GM21390 (cell line): ENCODE results near the gene PHF12.
A peak's percentile ranks its signal among the peaks of the same experiment; 100 is the strongest.

Source experiments
- ATAC-seq: cut with Tn5 transposase; IDR thresholded peaks from one replicate; pipeline ENCODE4 v1.9.1; 2021; ENCODE audit not compliant: unreplicated experiment

The PHF12 gene

DNA sequence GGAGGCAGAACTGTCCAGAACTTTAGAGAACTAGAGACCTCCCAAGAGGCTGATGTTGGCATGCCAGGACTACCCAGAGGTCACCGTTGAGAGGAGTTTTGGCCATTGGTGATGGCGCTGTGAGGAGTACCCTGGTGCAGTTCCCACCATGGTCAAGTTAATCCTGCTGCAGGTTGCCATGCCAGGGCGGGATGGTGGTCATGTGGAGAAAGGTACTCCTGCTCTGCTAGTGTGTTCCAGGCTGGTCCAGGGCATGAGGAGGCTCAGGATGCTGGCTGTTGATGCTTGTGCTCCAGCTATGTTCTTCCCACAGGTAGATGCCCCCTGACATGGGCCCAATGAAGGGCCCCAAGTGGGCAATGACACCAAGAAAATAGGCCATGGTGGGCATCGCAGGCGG is 4.1 kb upstream of the PHF12 start:
- ATAC-seq = no peak

DNA sequence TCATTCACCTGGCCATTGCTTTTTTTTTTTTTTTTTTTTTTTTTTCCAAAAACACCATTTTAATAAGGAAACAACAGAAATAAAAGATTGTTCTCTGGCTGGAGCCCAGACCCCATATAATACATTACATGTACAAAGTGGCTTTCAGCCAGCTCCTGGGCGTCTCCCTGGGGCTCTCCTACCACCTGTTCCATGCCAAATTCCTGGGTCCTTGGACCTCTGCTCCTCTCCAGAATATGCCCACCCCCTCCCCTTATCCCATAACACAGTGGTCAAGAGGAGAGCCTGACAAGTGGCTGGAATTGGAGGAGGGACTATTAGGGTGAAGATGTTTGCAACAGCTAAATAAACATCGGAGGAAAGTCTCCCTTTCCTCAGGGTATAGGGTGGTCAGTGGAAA is 3.6 kb upstream of the PHF12 start:
- no peak for ATAC-seq

DNA sequence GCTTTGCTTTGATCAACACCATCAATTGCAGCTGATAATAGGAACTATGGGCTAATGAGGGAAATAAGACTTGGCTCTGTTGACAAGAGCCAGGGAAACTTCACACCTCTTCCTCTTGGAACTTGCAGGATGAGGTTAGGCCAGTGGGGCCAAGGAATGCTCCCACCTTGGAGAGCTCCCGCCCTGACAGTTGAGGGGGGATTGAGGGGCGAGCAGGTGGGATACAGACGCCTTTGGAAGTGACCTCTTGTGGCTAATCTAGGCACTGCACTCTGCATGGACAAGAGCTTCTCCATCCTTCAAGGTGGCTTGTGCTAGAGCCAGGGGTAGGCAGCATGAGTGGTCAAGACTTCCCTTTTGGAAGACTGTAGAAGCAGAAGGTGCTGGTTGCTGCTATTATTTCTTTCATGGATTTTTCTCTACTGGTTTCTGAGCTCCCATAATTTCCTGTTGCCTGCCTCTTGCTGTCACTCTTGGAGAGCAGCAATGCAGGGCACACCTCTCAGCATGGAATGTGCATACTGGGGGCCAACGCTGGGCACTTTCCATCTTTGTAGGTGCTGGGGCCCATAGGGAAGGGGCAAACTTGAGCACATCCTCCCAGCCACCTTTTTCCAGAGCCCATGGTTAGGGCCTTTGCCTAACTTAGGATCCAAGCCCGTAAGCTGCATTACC is 2.3 kb upstream of the PHF12 start:
- ATAC-seq = no peak

DNA sequence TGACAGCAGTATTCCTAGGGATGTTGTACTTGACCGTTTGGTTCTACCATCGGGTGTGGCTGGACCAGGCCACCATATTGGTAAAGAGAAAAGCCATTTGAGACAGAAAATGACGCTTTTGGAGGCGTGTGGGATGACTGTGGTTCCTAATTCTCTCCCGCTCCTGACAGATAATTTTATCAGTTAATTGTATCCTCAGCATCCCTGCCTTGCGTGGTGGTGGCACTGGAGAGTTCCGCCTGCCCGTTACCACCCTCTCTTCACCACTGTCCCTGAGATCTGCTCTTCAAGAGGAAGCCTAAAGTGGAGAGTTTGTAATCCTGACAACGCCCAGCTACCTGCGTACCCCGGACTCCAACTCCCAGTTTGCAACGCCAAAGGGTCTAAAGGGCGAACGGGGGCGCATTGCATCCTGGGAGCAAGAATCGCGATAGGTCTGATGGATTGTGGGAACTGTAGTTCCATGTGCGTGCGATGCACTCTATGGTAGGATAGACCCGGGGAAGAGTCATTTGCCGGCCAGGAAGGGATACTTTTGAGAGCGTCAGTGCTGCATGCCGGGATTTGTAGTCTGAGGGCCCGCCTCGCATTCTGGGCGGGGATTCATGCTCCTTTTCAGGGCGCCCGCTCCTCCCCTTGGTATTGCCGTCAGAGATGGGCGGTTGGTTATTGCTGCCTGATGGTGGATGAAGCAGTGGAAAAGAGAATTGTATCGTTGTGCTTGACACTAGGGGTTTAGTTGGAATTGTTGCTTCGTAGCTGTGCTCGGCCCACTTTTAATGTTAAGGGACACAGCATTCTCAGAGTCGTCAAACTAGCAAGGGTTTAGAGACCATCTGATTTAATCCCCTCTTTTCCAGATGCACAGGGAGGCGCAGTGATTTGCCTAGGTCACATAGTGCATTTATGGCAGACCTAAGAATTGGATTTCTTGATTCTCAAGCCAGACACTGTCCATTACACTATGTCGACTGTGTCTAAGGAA is 965 bp upstream of the PHF12 start:
- ATAC-seq = peak; percentile 59

DNA sequence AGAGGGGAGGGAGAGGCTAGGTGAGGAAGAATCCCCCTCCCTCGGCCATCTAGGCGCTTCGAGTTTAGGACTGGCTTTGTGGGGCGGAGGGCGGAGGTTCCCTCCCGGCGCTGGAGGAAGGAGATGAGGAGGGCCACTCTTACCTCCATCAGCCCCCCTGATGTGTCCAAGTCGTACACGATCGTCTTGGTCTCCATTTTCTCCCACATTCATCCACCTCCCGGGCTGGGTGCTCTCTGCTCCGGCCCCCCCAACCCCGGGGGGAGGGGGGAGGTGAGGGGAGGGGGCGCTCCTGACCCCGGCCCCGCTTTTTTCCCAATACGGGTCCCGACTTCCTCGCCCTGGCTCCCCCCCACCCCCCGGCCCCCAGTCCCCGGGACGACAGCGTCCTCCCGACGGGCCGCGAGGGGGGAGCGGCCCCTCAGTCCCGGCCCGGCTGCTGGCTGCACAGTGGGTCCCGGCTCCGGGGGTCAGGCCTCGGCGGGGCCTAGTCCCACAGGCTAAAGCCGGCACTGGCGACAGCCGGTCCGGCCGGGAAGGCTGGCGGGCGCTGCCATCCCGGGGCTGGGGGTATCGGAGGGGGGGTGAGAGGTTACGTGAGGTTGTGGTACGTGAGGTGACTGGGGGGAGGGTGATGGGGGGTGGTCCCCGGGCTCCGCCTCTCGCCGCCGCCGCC is 428 bp downstream of the PHF12 start:
- ATAC-seq = no peak

DNA sequence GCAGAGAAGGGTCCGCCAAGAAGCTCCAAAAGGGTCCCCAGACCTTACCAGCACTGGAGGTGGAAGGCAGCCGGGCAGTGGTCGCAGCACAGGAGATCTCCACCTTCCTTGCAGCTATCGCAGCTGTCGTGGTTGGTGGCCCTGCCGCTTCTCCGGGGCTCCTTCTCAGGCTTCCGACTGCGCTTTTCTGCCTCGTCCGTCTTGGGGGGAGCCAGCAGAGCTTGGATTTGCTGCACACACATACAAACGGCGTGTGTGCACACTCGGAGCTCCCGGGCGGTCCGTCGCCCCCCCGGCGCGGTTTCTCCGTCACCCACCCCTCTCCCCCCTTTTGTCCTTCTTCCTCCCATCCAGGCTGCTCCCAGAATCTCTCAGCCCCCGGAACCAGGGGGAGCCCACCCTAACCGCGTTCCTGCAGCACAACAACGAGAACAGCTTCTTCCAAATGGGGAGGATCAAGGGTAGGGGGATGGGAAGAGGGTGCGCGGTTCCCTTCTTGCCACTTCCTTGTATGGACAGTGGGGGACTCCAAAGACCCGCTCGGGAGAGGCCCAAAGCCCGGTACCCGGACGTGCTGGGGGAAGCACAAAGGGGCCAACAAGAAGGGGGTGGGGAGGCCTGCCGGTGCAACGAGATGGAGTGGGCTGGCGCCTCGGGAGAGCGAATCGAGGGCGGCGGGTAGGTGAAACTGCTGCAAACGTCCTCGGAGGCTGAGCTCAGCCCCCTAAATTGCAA is 1.1 kb downstream of the PHF12 start:
- no peak for ATAC-seq

DNA sequence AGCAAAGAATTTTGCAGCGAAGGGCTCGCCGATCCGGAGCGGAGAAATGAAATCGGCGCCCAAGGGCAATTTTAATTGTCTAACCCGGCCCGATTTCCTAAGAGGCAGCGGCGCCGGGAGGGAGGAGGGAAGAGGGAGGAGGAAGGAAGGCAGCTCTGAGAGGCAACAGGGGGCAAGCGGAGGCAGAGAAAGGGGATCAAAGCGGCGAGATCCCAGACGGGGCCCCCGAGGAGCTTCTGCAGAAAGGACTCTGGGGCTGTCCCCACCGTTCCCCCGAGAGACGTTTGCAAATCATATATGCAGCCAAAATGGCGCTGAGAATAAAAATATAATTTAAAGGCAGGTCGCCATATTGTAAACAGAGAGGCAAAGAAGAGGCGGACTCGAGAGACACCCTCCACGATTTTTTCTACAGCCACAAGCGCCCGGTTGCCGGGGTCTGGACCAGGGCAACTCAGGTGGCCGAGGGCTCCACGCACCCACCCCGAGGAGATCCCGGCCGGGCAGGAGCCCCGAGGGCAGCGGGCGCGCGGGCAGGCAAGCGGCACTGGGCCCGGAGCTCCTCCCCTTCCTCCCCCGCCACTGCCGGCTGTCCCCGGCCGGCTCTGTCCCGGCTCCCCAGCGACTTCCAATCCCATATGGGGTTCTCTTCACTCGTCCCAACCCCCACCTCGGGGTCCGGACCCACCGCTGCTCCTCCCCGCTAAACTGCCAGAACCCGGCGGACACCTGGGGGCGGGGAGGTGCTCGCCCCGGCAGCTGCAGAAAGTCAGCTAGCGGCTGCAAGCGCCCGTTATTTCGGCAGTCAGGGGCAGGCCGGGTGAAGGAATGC is 1.9 kb downstream of the PHF12 start:
- no peak for ATAC-seq

DNA sequence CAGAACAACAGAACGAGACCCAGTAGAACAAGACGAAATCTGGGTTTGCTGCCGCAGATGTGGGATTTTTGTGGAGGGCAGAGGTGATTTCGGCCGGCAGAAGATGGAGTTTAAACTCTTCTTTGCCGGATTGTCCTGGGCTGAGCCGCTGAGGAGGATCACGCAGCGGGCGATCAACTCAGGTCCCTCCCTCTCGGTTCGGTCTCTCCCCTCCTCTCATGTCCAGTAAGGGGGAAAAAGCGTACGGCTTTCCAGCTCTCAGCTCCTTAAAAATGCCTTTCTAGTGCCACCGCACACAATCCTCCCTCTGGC is 2.5 kb downstream of the PHF12 start:
- no peak for ATAC-seq

DNA sequence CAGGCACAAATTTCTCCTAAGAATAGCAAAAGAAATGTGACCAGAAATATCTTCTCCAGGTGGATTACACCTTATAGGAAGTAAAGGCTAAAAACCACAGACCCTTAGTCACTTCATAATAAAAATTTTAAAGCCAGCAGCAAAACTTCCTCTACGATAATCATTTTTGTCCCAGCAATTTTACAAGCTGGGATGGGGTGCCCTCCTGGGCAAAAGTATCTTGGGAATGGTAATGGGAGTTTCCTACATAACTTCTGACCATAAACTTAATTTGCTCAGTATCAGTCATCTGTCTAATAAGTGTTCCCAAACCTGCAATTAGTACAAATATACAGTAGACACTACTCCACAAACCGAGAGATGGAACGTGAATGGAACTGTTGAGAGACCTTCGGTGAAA is 3.0 kb downstream of the PHF12 start:
- ATAC-seq = no peak

DNA sequence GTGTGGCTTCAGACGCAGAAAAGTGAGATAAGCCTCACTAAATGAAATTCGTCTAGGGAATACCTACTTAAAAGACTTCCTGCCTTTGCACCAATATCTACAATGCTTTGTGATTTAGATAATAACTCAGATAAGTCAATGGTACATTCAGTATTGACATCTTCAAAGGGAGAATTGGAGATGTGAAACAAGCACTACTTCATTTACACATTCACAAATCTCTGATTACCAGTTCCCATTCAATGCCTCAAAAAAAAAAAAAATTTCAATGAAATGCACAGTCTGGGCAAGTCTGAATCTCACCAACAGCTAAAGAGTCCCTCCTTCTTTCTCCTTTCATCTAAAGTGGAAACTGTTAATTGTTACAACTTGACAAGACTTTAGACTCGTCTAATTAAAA is 3.7 kb downstream of the PHF12 start:
- ATAC-seq = no peak

DNA sequence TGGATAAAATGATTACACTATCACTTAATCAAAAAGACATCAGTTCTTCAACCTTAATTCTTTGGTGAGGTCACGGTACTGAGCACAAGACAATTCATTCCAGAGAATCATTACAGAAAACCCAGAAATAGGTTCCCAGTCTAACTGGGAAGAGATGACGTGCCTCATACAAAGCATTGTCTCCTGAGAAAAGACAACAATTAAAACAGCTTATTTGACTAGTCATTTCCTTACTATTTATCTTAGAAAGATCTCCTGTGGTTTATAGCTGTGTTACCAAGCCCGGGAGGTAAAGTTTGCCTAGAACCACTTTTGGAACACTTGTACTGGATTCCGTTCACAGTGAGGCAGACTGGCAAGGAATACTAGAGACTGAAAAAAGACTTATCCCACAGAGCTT is 5.1 kb downstream of the PHF12 start:
- no peak for ATAC-seq

DNA sequence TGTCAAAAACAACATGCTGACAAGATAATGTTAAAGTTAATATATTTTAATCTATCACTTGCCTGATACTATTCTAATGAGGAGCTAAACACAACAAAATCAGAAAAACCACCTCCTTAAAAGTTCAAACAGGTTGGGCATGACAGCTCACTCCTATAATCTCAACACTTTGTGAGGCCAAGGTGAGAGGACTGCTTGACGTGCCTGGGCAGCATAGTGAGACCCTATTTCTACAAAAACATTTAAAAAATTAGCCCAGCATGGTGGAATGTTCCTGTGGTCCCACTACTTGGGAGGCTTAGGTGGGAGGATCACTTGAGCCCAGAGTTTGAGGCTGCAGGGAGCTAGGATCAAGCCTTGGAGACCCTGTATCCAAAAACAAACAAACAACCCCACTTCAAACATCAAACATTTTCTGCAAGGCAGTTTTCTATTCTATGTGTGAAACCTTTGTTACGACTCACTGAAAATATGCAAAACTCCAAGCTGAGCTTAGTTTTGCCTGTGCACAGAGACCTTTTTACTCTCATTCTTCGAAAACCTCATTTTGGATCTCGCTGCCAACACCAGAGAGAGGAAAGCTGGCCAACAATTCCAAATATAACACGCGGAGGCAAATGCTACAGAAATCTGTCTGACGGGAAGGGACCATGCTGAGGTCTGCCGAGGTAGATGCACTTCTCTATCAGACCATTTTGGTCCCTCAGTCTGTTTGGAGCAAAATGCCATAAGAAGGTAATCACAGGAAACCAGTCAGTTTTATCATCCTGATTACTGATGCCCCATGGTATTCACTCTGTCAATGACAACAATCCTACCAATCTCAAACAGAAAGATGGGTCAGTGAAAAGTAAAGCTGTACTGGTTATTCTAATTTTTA is 6.2 kb downstream of the PHF12 start:
- ATAC-seq = no peak

DNA sequence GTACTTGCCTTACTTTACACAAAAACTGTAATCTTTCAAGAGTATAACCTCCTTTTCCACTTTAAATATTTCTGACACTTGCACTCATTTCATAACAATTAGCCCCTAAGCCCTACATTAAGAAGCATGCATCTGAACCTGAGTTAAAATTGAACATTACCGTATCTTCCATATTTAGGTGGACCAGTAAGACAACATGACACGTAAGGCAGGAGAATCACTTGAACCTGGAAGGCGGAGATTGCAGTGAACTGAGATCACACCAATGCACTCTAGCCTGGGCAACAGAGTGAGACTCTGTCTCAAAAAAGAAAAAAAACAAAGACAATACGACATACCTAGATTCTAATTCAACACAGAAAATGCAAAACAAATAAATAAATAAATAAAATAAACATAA is 7.0 kb downstream of the PHF12 start:
- ATAC-seq = no peak

DNA sequence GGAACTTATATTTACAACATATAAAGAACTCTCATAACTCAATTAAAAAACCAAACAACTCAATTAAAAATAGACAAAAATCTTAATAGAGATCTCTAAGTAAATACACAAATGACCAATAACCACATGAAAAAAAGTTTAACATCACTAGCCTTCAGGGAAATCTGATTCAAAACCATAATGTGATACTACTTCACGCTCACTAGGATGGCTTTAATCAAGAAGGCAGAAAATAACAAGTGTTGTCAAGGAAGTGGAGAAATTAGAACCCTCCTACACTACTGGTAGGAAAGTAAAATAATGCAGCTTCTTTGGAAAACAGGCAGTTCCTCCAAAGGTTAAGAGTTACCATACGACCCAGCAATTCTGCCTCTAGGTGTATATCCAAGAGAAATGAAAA is 8.4 kb downstream of the PHF12 start:
- ATAC-seq = no peak

DNA sequence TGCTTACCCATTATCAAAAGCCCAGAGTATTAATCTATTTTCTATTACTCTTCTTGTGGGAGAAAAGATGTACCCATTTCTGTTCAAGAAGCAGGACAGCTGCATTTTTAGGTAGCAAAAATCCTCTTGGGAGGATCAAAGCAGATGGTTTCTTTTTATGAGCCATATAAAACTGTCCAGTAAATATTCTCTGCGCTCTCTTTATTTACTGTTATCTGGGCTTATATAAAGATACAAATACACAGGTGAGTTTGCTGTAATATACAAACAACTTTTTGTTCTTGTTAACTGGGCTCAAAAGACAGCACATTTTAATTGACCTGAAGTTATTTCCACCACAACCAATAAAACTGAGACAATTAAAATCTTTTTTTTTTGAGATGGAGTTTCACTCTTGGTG is 10.1 kb downstream of the PHF12 start:
- no peak for ATAC-seq

DNA sequence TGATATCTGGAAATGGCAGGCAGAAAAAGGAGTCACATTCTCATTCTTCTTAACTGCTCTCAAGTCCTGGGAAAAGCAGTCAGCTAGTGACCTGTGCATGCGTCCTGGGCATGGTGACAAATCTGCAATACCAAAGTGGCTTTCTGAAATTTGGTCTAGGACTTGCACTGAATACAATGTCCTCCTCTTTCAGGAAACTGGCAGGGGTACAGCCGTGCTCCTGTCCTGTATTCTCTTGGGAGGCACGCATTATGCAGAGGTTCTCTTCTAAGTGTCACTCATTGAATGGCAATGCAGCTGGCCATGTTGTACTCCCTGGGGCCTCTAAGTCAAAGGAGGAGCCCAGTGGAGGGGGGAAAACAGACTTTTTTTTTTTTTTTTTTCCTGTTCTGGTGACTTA is 10.6 kb downstream of the PHF12 start:
- no peak for ATAC-seq

DNA sequence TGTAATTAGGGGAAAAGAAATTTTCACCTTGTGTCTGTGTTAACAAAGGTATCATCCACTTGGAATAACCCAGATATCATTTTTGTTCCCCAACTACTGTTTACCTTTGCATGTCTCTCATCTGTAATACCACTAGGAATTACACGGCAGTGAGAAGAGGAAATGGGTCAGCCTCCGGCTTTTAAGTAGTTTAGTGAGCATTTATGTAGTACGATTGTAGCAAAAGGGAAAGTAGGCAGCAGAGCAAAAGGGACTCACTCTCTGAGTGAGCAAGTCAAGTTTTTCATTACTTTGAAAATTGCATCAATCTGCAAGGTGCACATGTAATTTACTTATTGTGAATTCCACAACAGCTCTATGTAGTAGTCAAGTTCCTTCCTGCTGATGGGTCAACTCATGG is 11.2 kb downstream of the PHF12 start:
- ATAC-seq = no peak

DNA sequence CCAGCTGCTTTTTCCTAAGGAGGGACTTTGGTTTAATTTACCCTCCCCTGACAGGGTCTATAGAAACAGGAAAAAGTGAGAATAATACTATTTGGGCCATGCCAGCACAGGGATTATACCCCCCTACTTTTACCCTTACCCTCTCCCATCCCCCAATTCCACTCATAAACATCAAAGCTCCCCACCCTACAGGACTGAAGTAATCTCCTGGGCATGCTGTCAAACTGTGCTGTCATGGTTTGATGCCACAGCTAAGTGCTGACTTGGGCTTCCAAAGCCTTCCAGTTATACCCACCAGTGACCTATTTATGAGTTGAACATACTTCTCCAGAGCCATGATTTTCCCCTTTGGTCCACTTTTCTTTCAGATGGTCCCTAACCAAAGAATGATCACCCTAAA is 12.8 kb downstream of the PHF12 start:
- ATAC-seq = no peak

DNA sequence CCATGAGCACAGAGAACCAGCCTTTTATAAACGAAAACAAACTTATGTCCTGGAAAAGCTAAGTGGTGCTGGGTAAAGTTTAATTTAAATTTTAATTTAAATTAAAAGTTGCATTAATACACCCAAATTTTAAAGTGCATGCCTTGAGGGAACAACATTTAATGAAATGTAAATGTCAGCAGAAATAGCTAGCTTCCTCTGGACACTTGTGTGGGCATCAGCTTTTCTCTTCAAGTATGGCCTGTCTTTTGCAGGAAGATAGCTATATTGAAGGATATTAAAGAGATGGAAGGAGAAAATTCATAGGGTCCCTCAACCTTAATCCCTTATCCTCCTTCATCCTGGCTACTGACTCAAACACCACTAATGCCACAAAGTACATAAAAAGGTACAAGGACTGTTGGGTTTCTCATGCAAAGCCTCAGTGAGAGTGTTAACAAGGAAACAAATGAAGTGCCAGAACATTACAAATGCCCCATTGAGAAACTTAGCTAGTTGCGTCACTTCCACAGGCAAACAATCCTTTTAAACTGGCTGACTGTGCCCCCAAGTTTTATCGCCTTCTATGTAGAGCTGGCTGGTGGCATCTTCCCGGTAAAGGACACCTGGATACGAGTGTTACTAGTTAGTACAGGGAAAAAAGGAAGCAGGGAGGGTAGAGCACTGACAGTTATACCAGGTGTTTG is 14.1 kb downstream of the PHF12 start:
- ATAC-seq = no peak
